ENCODE data around the gene LRRN3.

Gene LRRN3

DNA sequence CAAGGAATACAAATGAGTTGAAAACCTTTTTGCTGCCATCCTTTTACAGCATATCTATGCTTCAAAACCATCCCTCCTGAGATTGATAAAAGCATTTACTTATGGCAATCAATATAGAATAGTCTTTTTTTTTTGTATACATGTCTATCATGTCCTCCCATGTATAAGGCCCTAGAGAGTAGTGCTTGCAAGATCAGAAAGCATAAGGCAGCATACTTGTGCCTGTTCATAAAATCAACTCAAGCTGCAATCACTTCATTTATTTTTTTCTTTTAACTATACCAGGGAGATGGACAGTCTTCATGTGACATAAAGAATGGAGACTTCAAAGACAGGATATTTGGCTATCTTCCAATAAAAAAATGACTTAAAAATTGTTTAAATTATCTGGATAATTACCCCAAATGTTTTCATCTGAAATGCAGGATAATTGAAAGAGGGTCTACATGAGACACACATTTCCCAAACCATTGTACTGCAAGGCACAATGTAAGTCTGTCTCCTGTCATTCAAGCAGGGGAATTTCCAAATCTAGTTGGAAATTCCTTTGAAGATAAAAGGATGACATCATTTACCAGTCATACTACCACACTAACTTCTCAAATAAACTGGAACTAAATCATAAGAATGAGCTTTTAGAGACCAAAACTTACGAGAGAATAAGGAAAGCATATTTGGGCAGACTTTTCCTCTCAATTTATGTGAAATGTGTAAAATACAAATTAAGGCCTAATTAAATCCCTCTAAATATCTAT is 22.5 kb downstream of the LRRN3 start:
- DNase-seq: no peak
- Histone ChIP-seq H3K36me3 (ENCODE audit: insufficient read depth, low read length) (no peaks in the 10 kb centered on the region), H3K79me2 (ENCODE audit: insufficient read depth, low read length) (no peaks in the 10 kb centered on the region), H3K27me3 (ENCODE audit: insufficient read depth, low read length, poor library complexity) (no peaks in the 10 kb centered on the region), H2AFZ (ENCODE audit: low read depth, low read length) (no peak overlapping the region), H3K4me2 (ENCODE audit: insufficient read depth, low read length) (no peak overlapping the region), H4K20me1 (ENCODE audit: insufficient read depth, low read length) (no peaks in the 10 kb centered on the region), H3K9me3 (ENCODE audit: insufficient read depth, low read length, severe bottlenecking) (no peaks in the 10 kb centered on the region), H3K9ac (ENCODE audit: low read depth, low read length) (no peak overlapping the region), H3K4me1 (ENCODE audit: insufficient read depth, low read length) (no peaks in the 10 kb centered on the region), H3K4me3 (ENCODE audit: low read depth in 1 of 2, low read length in 2 of 2) (no peak overlapping the region), H3K27ac (ENCODE audit: low read length) (no peak overlapping the region)
- TF ChIP-seq, protein P1, sequence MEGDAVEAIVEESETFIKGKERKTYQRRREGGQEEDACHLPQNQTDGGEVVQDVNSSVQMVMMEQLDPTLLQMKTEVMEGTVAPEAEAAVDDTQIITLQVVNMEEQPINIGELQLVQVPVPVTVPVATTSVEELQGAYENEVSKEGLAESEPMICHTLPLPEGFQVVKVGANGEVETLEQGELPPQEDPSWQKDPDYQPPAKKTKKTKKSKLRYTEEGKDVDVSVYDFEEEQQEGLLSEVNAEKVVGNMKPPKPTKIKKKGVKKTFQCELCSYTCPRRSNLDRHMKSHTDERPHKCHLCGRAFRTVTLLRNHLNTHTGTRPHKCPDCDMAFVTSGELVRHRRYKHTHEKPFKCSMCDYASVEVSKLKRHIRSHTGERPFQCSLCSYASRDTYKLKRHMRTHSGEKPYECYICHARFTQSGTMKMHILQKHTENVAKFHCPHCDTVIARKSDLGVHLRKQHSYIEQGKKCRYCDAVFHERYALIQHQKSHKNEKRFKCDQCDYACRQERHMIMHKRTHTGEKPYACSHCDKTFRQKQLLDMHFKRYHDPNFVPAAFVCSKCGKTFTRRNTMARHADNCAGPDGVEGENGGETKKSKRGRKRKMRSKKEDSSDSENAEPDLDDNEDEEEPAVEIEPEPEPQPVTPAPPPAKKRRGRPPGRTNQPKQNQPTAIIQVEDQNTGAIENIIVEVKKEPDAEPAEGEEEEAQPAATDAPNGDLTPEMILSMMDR (IDR thresholded peaks at IDR 0.05; ENCODE audit: borderline replicate concordance, extremely low read depth, low read length, poor library complexity, severe bottlenecking): no peak
- no peak for TF ChIP-seq EZH2 (IDR thresholded peaks at IDR 0.05; ENCODE audit: borderline replicate concordance, low read depth, low read length, severe bottlenecking)
- ATAC-seq (ENCODE audit: insufficient read depth, low read depth): no peak

DNA sequence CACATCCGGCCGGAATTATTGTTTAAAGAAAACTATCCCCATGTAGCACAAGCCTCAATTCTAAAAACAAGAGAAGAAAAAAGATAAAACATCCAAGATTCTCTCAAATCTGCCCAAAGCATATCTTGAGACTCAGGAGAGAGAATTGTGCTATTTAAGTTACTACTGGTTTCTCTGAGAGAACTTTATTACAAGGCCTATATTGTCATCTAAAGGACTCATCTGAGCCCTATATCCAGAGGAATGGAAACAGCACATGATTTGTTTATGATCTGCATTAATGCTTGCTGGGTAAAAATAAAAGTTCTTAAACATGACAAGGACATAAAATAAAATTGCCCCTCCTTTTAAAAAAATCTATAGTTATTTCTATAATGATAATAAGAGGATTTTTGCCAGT is 25.0 kb downstream of the LRRN3 start:
- ATAC-seq (ENCODE audit: insufficient read depth, low read depth) (no peak), DNase-seq (no peak)
- no peaks in the 10 kb centered on the region for H4K20me1 ChIP-seq (ENCODE audit: insufficient read depth, low read length)
- no peak overlapping the region for H3K9ac ChIP-seq (ENCODE audit: low read depth, low read length)
- no peaks in the 10 kb centered on the region for H3K9me3 ChIP-seq (ENCODE audit: insufficient read depth, low read length, severe bottlenecking)
- no peak overlapping the region for H2AFZ ChIP-seq (ENCODE audit: low read depth, low read length)
- no peak overlapping the region for H3K27ac ChIP-seq (ENCODE audit: low read length)
- TF ChIP-seq, protein P1 (IDR thresholded peaks at IDR 0.05; ENCODE audit: borderline replicate concordance, extremely low read depth, low read length, poor library complexity, severe bottlenecking): no peak
- TF ChIP-seq EZH2 (IDR thresholded peaks at IDR 0.05; ENCODE audit: borderline replicate concordance, low read depth, low read length, severe bottlenecking): no peak
- no peaks in the 10 kb centered on the region for H3K27me3 ChIP-seq (ENCODE audit: insufficient read depth, low read length, poor library complexity)
- H3K79me2 ChIP-seq (ENCODE audit: insufficient read depth, low read length): no peaks in the 10 kb centered on the region
- H3K4me1 ChIP-seq (ENCODE audit: insufficient read depth, low read length): no peaks in the 10 kb centered on the region
- H3K4me3 ChIP-seq (ENCODE audit: low read depth in 1 of 2, low read length in 2 of 2): no peak overlapping the region
- no peaks in the 10 kb centered on the region for H3K36me3 ChIP-seq (ENCODE audit: insufficient read depth, low read length)
- no peak overlapping the region for H3K4me2 ChIP-seq (ENCODE audit: insufficient read depth, low read length)

DNA sequence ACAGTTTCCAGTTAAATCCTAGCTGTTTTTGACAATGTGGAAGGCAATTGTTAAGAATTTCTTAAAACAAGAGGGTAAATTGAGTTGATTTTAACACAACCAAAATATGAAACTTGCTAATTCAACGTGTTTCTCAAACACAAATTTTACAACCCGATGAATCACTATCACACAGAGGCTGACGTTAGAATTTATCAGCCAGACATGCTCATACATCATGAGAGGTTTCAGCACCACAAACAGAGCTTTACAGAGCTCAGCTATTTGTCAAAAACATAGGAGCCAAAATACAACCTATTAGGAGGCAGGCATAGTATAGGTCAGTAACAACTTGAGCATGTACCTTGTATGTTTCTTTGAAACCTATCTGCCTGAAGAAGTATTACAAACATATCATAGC is 36.1 kb downstream of the LRRN3 start:
- no peak overlapping the region for H3K4me2 ChIP-seq (ENCODE audit: insufficient read depth, low read length)

More for the DNA sequence above, 36.1 kb downstream of the LRRN3 start:
- Histone ChIP-seq H3K4me3 (ENCODE audit: low read depth in 1 of 2, low read length in 2 of 2) (no peak overlapping the region), H2AFZ (ENCODE audit: low read depth, low read length) (no peak overlapping the region), H3K9me3 (ENCODE audit: insufficient read depth, low read length, severe bottlenecking) (no peaks in the 10 kb centered on the region), H3K79me2 (ENCODE audit: insufficient read depth, low read length) (no peaks in the 10 kb centered on the region), H3K9ac (ENCODE audit: low read depth, low read length) (no peak overlapping the region), H3K36me3 (ENCODE audit: insufficient read depth, low read length) (no peaks in the 10 kb centered on the region), H3K4me1 (ENCODE audit: insufficient read depth, low read length) (no peaks in the 10 kb centered on the region), H4K20me1 (ENCODE audit: insufficient read depth, low read length) (no peaks in the 10 kb centered on the region), H3K27ac (ENCODE audit: low read length) (no peak overlapping the region), H3K27me3 (ENCODE audit: insufficient read depth, low read length, poor library complexity) (no peaks in the 10 kb centered on the region)
- ATAC-seq (ENCODE audit: insufficient read depth, low read depth) (peak; percentile 59), DNase-seq (no peak)
- TF ChIP-seq, protein P1 (IDR thresholded peaks at IDR 0.05; ENCODE audit: borderline replicate concordance, extremely low read depth, low read length, poor library complexity, severe bottlenecking): no peak
- no peak for TF ChIP-seq EZH2 (IDR thresholded peaks at IDR 0.05; ENCODE audit: borderline replicate concordance, low read depth, low read length, severe bottlenecking)
